GM04504 (cell line): ENCODE results near the gene NRIP1.

Experiments
- DNase-seq: peaks from one replicate; pipeline ENCODE4 v3.0.0-alpha.2; 2012; ENCODE audit warnings: low read depth

NRIP1 gene

DNA sequence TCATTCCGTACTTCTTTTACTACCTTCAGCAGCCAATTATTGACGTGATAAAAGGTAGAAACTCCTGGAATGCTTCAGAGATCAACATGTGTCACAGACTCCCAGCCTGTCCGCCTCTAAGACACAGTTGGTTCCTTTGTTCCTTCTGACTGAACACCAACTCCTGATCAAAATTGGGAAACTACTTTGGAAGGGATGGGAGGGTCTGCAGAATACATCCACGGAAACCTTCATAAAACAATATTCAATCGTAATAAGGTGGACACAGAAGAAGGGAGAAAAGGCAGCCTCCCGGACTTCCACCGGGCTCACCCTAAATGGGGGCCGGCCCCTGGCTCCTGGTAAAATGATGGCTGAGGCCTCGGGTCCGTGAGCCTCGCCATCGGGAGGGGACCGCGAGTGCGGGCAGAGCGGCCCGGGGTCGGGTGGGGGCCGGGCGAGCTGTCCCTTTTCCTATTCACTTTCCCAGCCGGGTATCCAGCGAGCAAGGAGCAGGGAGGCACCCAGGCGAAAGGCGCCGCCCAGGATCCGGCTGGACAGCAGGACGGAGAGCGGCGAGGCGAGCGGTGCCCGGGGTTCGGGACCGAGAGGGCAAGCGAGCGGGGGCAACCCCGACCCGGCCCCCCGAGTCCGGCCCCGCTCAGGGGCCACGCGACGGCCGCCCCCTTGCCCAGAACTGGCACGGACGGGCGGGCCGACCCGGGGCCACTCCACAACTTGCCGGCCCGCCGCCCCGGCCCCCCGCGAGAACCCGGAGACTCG, 805 bp downstream of the NRIP1 start:
- DNase-seq = no peak

- DNase-seq = no peak
These were observed 1.6 kb downstream of the NRIP1 start for GRCh38 chr21:15063081-15063813.

DNA sequence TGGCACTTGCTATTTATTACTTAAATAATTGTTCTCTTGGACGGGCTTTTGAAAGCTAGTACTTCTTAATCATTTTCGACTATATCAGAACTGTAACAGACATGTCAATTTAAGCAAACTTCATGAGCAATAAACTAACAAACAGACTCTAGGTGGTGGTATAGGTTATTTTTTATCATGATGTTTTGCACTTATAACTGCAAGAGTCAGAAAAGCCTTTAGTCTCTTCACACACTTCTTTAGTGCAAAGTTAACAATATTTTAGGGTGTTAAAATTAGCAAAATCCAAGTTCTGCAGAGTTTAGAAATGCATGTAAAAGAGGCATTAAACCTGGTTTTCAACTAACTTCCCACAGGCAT, 2.2 kb downstream of the NRIP1 start:
- no peak for DNase-seq

DNA sequence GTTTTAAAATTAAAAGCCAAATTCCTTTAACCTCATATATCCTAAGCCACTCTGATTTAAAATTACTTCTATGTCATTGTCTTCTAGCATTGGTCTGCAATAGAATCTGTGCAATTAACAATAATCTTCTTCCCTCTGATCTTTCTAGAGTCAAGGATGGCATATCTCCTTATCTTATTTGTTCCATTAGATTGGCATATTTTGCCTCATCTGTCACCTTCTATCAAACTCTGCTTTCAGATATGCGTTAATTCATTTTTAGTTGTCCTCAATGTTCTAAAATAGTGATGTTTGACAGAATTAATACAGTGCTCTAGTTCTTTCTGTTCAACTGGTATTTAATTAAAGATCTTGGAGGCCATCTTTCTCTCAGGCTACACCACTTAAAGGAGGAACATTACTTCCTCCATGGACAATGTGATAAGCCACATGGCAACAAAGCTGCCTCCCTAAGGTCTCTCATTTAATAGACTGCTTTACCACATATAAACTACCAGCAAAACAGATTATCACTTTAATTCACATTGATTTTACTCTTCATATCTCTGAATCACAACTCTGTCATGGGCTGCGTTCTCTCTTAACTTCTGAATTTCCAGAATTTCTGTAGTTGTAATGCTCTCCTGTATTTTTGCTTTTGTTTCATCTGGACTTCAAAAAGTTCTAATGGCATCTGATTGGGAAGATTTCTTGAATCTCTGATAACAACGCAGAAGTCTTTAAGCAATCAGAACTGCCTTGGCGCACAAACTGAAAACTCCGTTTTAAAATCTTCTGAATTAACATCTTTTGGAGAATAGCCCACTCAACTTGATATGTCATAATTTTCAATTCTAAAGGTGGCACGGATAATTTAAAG, 2.8 kb downstream of the NRIP1 start:
- DNase-seq = no peak

- no peak for DNase-seq
These were observed 3.5 kb downstream of the NRIP1 start for GRCh38 chr21:15061279-15061678.

DNA sequence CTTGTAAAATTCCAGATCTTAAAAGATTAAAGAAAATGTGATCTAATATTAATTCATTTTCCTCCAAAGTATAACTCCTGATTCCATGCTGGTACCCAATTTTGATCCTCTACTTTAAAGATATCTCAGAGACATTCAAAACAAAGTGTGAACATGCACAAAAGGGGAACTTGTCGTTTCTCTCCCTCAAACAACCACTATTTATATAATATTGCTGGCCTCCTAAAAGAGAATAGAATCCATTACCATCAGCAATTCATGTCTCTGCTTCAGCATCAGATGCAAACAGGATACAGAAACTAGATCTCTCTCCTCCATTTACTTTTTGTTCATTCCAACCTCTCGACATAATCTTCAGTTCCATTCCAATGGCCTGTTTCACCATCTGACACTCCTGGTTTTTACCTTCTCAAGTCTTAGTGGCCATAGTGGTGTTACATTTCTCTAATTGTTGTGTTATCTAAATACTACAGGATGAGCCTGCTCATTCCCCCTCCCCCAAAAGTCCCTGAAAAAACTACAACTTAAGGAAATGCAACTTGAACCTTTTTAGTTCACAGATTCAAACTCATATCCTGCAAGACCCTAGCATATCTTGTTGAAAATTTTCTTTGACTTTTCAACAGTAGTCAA, 4.1 kb downstream of the NRIP1 start:
- DNase-seq = no peak

DNA sequence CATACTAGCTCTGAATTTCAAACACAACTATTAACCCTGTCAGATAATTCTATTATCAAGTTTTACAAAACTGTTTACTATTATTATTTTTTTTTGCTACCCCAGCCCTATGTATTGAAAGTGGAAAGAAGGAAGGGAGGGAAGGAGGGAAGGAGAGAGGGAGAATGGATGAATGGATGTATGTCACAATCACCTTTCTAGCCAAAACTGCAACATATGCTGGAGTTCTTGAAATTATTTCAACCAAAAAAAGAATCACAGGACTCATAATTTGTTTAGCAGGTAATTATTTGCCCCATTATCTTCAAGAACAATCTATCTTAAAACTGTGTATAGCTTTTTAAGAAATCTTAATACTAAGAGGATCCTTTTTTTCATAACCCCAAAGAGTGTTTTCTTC, 5.4 kb downstream of the NRIP1 start:
- no peak for DNase-seq

DNA sequence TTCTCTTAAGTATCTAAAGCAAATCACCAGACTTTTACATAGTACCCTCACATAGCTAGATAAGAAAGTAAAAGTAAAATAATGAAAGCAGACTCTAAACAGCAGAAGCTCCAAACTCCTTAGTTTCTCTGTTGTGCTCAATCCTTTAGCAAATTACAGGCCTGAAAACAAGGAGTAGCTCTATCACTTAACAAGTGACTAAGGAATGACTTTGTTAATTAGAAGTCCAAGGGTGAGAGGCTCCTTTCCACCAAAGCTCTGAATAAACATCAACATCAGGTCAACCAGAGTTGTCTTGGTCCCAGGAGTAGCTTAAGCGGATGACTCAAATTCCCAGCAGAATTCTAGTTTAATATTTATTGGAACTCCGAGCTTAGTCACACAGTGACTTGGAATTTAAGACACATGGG, 5.9 kb downstream of the NRIP1 start:
- DNase-seq = no peak

DNA sequence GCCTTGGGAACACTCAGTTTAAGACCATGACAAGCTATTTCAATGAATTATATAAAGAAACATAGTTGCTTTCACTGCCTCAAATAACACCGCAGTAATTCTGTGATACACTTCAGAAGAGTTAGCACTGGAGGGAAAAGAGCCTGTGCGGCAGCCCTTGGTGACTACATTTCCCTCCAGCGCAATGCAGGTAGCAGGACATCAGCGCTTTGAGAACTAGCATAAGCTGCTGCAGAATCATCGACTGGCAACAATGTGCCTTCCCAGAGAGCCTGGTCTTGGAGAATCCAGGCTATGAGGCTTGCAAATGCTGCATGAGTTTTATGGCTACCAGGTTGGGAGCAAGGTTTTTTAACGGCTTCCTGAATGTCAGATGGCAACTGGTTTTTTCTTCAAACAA, 7.5 kb downstream of the NRIP1 start:
- no peak for DNase-seq

- DNase-seq = no peak
These were observed 10.1 kb downstream of the NRIP1 start for GRCh38 chr21:15054606-15055239.

DNA sequence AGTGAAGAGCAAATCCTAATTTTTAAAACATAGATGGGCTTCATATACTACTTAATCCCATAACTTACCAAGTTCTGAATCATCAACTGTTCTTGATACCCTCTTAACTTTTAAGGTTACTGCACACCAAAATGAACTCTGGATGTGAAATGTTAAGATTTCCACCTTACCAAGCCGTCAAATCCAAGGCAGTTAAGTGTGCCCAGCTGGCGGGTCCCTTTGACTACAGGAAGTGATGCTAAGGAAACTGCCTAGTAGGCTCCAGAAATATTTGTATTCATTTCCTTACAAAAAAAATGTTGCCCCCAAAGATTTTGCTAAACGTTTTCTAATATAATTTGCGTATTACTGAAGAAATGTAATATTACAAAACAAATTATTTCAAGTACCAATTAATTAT, 10.7 kb downstream of the NRIP1 start:
- no peak for DNase-seq

DNA sequence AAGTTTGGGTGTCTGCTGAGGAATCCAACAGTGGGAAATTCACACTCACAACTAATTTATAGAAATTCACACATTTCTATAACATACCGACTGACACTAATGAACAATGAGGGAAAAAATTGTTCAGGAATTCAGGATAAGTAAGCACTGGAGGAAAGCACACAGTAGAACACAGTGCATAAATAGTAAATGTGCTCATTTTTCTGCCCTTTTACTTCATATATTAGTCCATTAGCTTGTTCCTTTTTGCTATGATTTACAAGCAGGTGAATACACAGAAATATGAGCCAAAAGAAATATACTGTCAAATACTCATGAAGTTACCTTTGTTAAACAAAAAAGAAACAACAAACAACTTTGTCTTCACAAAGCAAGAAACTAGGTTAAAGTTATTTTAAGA, 11.3 kb downstream of the NRIP1 start:
- DNase-seq = no peak

DNA sequence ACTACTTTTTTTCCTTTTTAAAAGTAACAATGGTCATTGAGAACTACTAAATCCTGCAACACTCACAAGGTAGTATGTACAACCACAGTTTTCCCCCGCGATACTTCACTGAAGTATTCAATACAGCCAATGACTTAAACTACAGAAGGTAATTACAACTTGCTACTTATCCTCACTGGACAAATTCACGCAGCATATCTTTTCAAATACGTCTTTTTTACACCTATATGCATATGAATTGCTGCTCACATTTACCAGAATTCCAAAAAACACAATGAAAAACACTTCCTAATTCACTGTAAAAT, 12.4 kb downstream of the NRIP1 start:
- no peak for DNase-seq

- no peak for DNase-seq
These were observed 12.9 kb downstream of the NRIP1 start for GRCh38 chr21:15051644-15052458.

- DNase-seq = no peak
These were observed 14.0 kb downstream of the NRIP1 start for GRCh38 chr21:15050568-15051377.

DNA sequence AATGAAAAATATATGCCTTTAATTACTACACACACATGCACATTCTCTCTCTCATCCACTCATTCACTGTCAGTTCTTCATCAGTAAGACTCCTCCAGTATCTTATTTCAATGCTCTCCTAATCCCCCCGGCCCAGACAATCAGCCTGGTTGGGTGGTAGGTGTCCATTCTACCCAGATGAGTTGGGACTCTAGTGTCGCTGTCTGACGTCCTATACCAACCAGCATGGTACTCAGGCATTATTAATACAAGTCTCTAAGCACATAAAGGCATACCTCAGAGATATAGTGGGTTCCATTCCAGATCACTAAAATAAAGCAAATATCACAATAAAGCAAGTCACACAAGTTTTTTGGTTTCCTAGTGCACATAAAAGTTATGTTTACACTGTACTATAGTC, 19.8 kb downstream of the NRIP1 start:
- no peak for DNase-seq

- DNase-seq = no peak
These were observed 22.3 kb downstream of the NRIP1 start for GRCh38 chr21:15042531-15042930.

DNA sequence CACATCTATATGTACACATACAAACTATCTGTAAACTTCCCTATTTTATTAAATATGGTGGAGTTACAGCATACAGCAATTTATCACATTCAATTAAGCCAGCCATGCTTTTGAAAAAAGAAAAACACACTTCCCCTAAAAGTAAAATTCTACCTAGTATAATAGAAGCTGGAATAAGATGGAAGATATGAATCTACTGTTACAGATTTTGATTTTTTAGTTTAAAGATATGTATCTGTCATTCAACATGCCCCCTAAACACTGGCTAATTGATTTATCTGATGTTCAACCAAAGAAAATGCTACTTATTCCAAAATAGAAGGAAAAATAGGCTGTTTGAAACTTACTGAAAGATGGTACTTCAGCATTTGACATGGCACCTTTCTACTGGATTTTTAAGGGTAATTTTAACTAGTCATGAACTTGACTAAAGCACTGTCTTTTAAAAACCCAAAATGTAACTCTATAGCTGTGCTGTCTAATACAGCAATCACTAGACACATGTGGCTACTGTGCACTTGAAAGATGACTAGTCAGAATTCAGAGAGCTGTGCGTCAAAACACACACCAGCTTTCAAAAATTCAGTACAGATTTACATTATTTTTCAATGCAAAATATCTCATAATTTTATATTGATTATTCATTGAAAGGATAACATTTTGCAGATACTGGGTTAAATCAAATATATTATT, 25.0 kb downstream of the NRIP1 start:
- DNase-seq = no peak

- DNase-seq = no peak
These were observed 26.9 kb downstream of the NRIP1 start for GRCh38 chr21:15037900-15038293.
